ENCODE data around the gene HAAO. TPM values are rescaled to one million over a fixed set of nuclear protein-coding genes. Genes with fewer than 3 reads are reported as not detected.

Gene HAAO
- total and polyA plus RNA-seq, 2 of the 13 experiments (the other 11 are each of a cell fraction or from before 2014, with no cell fraction given), result 36.1 to 42.7 TPM

- peak; percentile 95 for TF ChIP-seq ZNF639 (CRISPR knock-in tag; conservative IDR thresholded peaks at IDR 0.05)
- TF ChIP-seq, protein P1, sequence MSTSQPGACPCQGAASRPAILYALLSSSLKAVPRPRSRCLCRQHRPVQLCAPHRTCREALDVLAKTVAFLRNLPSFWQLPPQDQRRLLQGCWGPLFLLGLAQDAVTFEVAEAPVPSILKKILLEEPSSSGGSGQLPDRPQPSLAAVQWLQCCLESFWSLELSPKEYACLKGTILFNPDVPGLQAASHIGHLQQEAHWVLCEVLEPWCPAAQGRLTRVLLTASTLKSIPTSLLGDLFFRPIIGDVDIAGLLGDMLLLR (CRISPR knock-in tag; IDR thresholded peaks at IDR 0.05), result peak; percentile 93
- peak; percentile 87 for TF ChIP-seq SOX5 (CRISPR knock-in tag; IDR thresholded peaks at IDR 0.05; ENCODE audit: borderline replicate concordance)
- no peak for TF ChIP-seq NFE2L2 (IDR thresholded peaks at IDR 0.05; ENCODE audit: low read length)
- TF ChIP-seq ZNF782 (CRISPR knock-in tag; IDR thresholded peaks at IDR 0.05; ENCODE audit: borderline replicate concordance), result peak; percentile 92
- peak; percentile 100 for TF ChIP-seq HNF4G (IDR thresholded peaks at IDR 0.05; ENCODE audit: borderline replicate concordance, low read depth, low read length)
- TF ChIP-seq HNF4G (CRISPR knock-in tag; IDR thresholded peaks at IDR 0.05; ENCODE audit: borderline replicate concordance, low read depth), result peak; percentile 100
- TF ChIP-seq, protein P2, sequence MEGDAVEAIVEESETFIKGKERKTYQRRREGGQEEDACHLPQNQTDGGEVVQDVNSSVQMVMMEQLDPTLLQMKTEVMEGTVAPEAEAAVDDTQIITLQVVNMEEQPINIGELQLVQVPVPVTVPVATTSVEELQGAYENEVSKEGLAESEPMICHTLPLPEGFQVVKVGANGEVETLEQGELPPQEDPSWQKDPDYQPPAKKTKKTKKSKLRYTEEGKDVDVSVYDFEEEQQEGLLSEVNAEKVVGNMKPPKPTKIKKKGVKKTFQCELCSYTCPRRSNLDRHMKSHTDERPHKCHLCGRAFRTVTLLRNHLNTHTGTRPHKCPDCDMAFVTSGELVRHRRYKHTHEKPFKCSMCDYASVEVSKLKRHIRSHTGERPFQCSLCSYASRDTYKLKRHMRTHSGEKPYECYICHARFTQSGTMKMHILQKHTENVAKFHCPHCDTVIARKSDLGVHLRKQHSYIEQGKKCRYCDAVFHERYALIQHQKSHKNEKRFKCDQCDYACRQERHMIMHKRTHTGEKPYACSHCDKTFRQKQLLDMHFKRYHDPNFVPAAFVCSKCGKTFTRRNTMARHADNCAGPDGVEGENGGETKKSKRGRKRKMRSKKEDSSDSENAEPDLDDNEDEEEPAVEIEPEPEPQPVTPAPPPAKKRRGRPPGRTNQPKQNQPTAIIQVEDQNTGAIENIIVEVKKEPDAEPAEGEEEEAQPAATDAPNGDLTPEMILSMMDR (CRISPR knock-in tag; IDR thresholded peaks at IDR 0.05), result peak; percentile 55
- peak; percentile 90 for TF ChIP-seq YY1 (IDR thresholded peaks at IDR 0.05; ENCODE audit: insufficient read depth, insufficient replicate concordance, low read depth, low read length)
- peak; percentile 93 for TF ChIP-seq PCBP1 (IDR thresholded peaks at IDR 0.05; ENCODE audit: borderline replicate concordance, low read depth, low read length)
- TF ChIP-seq KAT2B (IDR thresholded peaks at IDR 0.05; ENCODE audit: borderline replicate concordance, low read depth, low read length), result no peak
- TF ChIP-seq, protein P3, sequence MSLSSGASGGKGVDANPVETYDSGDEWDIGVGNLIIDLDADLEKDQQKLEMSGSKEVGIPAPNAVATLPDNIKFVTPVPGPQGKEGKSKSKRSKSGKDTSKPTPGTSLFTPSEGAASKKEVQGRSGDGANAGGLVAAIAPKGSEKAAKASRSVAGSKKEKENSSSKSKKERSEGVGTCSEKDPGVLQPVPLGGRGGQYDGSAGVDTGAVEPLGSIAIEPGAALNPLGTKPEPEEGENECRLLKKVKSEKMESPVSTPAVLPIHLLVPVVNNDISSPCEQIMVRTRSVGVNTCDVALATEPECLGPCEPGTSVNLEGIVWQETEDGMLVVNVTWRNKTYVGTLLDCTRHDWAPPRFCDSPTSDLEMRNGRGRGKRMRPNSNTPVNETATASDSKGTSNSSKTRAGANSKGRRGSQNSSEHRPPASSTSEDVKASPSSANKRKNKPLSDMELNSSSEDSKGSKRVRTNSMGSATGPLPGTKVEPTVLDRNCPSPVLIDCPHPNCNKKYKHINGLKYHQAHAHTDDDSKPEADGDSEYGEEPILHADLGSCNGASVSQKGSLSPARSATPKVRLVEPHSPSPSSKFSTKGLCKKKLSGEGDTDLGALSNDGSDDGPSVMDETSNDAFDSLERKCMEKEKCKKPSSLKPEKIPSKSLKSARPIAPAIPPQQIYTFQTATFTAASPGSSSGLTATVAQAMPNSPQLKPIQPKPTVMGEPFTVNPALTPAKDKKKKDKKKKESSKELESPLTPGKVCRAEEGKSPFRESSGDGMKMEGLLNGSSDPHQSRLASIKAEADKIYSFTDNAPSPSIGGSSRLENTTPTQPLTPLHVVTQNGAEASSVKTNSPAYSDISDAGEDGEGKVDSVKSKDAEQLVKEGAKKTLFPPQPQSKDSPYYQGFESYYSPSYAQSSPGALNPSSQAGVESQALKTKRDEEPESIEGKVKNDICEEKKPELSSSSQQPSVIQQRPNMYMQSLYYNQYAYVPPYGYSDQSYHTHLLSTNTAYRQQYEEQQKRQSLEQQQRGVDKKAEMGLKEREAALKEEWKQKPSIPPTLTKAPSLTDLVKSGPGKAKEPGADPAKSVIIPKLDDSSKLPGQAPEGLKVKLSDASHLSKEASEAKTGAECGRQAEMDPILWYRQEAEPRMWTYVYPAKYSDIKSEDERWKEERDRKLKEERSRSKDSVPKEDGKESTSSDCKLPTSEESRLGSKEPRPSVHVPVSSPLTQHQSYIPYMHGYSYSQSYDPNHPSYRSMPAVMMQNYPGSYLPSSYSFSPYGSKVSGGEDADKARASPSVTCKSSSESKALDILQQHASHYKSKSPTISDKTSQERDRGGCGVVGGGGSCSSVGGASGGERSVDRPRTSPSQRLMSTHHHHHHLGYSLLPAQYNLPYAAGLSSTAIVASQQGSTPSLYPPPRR (CRISPR knock-in tag; IDR thresholded peaks at IDR 0.05; ENCODE audit: borderline replicate concordance), result peak; percentile 92
- TF ChIP-seq, protein P4, sequence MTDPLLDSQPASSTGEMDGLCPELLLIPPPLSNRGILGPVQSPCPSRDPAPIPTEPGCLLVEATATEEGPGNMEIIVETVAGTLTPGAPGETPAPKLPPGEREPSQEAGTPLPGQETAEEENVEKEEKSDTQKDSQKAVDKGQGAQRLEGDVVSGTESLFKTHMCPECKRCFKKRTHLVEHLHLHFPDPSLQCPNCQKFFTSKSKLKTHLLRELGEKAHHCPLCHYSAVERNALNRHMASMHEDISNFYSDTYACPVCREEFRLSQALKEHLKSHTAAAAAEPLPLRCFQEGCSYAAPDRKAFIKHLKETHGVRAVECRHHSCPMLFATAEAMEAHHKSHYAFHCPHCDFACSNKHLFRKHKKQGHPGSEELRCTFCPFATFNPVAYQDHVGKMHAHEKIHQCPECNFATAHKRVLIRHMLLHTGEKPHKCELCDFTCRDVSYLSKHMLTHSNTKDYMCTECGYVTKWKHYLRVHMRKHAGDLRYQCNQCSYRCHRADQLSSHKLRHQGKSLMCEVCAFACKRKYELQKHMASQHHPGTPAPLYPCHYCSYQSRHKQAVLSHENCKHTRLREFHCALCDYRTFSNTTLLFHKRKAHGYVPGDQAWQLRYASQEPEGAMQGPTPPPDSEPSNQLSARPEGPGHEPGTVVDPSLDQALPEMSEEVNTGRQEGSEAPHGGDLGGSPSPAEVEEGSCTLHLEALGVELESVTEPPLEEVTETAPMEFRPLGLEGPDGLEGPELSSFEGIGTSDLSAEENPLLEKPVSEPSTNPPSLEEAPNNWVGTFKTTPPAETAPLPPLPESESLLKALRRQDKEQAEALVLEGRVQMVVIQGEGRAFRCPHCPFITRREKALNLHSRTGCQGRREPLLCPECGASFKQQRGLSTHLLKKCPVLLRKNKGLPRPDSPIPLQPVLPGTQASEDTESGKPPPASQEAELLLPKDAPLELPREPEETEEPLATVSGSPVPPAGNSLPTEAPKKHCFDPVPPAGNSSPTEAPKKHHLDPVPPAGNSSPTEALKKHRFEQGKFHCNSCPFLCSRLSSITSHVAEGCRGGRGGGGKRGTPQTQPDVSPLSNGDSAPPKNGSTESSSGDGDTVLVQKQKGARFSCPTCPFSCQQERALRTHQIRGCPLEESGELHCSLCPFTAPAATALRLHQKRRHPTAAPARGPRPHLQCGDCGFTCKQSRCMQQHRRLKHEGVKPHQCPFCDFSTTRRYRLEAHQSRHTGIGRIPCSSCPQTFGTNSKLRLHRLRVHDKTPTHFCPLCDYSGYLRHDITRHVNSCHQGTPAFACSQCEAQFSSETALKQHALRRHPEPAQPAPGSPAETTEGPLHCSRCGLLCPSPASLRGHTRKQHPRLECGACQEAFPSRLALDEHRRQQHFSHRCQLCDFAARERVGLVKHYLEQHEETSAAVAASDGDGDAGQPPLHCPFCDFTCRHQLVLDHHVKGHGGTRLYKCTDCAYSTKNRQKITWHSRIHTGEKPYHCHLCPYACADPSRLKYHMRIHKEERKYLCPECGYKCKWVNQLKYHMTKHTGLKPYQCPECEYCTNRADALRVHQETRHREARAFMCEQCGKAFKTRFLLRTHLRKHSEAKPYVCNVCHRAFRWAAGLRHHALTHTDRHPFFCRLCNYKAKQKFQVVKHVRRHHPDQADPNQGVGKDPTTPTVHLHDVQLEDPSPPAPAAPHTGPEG (CRISPR knock-in tag; IDR thresholded peaks at IDR 0.05), result peak; percentile 97
- peak; percentile 99 for TF ChIP-seq ERF (CRISPR knock-in tag; IDR thresholded peaks at IDR 0.05)
These were observed at the start of gene HAAO (continued) for GRCh38 chr2:42792583-42793333.
